ES-I3 (cell line): ENCODE measurements around the gene SMIM29.

Source experiments
- H3K36me3 ChIP-seq: 2 replicates; pipeline ENCODE4 v1.6.1; 2013; ENCODE audit warnings: mild to moderate bottlenecking, low read length, control low read depth, moderate library complexity; ENCODE audit not compliant: insufficient read depth
- H3K4me1 ChIP-seq: 2 replicates; pipeline ENCODE4 v1.6.1; 2013; ENCODE audit warnings: mild to moderate bottlenecking, control low read depth, low read length; ENCODE audit not compliant: insufficient read depth
- H3K9ac ChIP-seq: 2 replicates; pipeline ENCODE4 v1.6.1; 2013; ENCODE audit warnings: low read depth, mild to moderate bottlenecking, low read length, moderate library complexity
- H3K9me3 ChIP-seq: 2 replicates; pipeline ENCODE4 v1.6.1; 2013; ENCODE audit warnings: mild to moderate bottlenecking, low read length, moderate library complexity; ENCODE audit not compliant: control insufficient read depth, insufficient read depth

The SMIM29 gene

DNA sequence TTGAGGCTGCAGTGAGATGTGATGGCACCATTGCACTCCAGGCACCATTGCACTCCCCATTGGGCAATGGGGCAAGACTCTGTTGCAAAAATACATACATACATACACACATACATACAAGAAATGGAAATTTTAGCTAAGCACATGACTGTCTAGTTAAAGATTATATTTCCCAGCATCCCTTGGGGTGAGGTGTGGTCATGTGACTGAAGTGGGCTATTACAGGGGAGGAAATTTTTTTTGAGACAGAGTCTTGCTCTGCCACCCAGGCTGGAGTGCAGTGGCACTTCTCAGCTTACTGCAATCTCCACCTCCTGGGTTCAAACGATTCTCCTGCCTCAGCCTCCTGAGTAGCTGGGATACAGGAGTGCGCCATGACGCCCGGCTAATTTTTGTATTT, 44.1 kb downstream of the SMIM29 start:
- H3K4me1 ChIP-seq: peaks cover 29% of the 10 kb centered on the region
- H3K9ac ChIP-seq: no peak overlapping the region
- no peaks in the 10 kb centered on the region for H3K9me3 ChIP-seq
- no peaks in the 10 kb centered on the region for H3K36me3 ChIP-seq

DNA sequence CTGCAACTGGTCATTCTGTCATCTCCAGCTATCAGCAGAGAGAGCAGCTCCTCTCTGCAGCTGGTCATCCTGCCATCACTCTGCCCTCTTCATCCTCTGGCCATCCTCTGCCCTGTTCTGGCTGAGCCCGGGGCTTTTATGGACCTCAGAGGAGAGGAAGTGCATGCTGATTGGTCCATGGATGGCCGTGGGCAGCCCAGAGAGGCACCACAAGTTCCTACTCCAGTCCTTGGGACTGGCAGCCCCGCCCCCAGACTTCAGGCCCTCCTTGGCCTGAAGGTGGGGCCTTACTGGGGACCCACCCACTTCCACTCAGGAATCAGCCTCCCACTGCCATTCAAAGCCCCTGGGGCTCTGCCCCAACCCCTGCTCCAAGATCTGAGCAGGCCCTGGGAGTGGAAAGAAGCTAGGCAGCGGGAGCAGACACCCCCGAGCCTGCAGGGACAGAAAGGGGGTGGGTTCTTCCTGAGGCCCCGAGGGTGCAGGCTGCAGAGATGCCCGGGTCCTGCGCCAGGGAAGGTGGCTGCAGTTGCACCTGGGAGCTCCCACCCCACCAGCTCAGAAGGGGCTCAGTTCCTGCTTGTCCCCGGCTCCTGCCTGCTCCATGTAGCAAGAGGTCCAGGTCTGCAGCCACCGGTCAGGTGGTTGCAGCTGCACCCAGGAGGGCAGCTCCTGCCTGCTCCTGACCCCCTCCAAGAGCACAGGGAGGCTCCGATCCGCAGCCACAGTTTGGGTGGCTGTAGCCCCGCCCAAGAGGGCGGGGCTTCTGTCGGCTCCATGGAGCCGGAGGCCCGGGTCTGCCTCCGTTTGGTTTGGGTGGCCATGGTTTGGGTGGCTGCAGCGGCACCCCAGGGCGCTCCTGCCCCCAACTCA, 46.2 kb downstream of the SMIM29 start:
- no peak overlapping the region; the same call in 1 of the 2 replicates for H3K9ac ChIP-seq
- H3K9me3 ChIP-seq: no peaks in the 10 kb centered on the region
- H3K4me1 ChIP-seq: peaks cover 36% of the 10 kb centered on the region
- no peaks in the 10 kb centered on the region for H3K36me3 ChIP-seq

GRCh38 chr6:34201455-34202107, 47.2 kb downstream of the SMIM29 start:
- Histone ChIP-seq H3K4me1 (peaks cover 30% of the 10 kb centered on the region), H3K9me3 (no peaks in the 10 kb centered on the region), H3K36me3 (no peaks in the 10 kb centered on the region), H3K9ac (no peak overlapping the region)

GRCh38 chr6:34200340-34200971, 48.4 kb downstream of the SMIM29 start:
- no peaks in the 10 kb centered on the region for H3K9me3 ChIP-seq
- peaks cover 24% of the 10 kb centered on the region for H3K4me1 ChIP-seq
- no peak overlapping the region for H3K9ac ChIP-seq
- no peaks in the 10 kb centered on the region for H3K36me3 ChIP-seq

DNA sequence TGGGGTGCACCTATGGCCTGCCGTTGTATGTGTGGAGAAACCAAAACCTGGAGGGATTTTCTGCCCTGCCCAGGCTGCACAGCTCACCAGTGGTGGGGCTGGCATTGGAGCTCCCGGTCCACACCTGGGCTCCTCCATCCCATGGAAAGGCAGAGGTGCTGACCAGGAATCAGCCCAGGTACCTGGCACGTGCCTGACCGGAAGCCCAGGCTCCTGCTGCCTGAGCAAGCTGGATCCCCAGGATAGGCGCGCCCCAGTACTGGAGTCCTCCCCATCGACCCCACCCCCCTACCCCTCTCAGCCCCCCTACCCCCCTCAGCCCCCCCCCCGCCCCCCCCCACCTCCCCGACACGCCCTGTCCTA, 52.0 kb downstream of the SMIM29 start:
- H3K9me3 ChIP-seq: no peaks in the 10 kb centered on the region
- no peaks in the 10 kb centered on the region for H3K36me3 ChIP-seq
- no peak overlapping the region; the same call in 1 of the 2 replicates for H3K9ac ChIP-seq
- peaks cover 15% of the 10 kb centered on the region for H3K4me1 ChIP-seq
